HG03439 (cell line): ENCODE results near the gene FAM241B.

ENCODE experiments used
- ATAC-seq: cut with Tn5 transposase; IDR thresholded peaks from one replicate; pipeline ENCODE4 v1.9.1; 2021; ENCODE audit warnings: mild to moderate bottlenecking, moderate library complexity; ENCODE audit not compliant: unreplicated experiment

The FAM241B gene, protein sequence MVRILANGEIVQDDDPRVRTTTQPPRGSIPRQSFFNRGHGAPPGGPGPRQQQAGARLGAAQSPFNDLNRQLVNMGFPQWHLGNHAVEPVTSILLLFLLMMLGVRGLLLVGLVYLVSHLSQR

DNA sequence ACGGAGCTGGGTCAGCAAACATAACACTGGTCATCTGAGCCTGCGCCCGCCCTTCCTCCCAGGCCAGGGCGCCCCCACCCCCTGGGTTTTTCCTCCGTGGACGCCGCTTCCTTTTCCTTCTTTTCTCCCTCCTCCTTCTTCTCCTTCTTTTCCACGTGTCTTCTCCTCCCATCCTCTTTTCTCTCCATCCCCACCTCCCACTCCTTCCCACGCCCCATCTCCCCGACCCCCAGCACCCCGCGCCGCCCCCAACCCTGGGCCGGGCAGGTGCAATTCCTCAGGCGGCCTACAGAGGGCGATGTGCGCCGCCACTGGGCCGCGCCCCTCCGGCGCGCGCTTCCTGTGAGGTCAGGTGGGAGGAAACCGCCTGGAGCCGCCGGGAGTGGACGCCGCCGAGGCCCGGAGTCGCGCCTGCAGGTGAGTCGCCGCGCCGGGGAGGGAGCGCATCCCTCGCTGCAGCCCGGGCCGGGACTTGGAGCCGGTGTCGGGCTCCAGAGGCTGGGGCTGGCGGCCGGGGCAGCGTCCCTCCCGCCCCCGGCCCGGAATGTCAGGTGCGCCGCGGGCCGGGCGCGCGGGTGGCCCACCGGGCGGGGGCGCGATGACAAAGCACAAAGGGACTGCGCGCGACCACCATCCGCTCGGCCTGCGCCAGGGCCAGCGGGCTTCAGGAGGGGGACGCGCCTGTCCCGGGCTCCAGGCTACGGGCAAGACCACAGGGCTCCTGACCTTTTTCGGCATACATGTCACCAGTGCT is at the start of gene FAM241B:
Gene FAM241B, plus strand, starts transcription at position 351 of the 754 bp plus-strand sequence. CDS start 1,497 bp downstream, outside the sequence.
- no peak for ATAC-seq

DNA sequence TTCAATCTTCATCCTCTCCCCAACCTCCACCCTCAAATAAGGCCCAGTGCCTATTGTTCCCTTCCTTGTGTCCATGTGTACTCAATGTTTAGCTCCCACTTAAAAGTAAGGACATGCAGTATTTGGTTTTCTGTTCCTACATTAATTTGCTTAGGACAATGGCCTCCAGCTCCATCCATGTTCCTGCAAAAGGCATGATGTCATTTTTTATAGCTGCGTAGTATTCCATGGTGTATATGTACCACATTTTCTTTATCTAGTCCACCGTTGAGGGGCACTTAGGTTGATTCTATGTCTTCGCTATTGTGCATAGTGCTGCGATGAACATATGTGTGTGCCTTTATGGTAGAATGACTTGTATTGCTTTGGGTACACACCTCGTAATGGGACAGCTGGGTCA is 49.6 kb upstream of the FAM241B start:
- ATAC-seq: no peak

DNA sequence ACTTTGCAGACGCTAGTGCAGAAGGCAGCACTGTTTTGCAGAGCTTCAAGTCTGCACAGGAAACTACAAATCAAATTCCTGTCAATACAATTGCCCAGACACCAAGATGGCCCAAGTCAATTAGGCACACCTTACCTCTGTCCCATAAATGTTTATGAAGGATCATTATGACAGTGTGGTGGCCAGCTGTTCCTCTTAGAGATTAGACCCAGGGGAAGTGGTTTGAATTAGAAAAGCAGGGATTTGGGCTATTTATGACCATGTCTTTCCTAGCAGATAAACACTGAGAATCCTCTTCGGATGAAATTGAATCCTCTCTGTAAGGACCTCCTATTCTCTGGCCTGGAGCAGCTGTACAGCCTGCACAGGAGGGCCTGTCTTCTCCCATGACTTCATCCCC is 46.9 kb upstream of the FAM241B start:
- no peak for ATAC-seq

DNA sequence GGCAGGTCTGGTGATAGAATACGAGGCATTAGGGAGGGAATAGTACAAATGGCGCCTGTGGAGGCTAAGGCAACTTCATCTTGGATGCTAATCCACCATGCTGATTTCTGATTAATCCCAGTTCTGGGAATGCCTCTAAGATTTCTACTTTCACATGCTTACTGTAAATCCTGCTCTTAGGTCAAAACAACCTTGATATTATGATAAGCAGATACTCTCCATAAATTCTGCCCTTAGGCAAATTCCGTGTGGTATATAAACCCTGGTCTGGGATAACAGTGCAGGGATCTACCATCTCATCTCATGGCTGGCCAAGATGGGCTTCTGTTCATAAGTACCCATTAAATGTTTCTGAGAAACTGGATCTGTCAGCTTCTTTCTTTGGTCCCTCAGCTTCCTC is 45.4 kb upstream of the FAM241B start:
- ATAC-seq: no peak

DNA sequence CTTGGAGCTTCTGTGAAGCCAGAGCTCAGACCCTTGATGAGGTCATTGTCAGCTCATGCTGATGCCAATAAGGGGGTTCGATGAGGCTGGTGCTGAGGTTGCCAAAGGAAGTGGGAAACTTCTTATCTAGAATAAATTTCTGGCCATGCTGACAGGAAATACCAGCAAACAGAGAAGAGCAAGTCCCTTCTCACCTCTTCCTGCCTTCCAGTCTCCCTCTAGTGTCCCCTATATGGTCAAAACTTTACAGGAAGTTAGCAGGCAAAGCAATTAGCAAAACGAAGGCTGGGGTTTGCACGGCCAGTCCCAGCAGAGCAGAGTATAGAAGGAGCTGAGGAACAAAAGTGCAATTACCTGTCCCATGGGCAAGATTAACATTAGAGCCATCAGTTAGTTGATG is 41.7 kb upstream of the FAM241B start:
- ATAC-seq: no peak

DNA sequence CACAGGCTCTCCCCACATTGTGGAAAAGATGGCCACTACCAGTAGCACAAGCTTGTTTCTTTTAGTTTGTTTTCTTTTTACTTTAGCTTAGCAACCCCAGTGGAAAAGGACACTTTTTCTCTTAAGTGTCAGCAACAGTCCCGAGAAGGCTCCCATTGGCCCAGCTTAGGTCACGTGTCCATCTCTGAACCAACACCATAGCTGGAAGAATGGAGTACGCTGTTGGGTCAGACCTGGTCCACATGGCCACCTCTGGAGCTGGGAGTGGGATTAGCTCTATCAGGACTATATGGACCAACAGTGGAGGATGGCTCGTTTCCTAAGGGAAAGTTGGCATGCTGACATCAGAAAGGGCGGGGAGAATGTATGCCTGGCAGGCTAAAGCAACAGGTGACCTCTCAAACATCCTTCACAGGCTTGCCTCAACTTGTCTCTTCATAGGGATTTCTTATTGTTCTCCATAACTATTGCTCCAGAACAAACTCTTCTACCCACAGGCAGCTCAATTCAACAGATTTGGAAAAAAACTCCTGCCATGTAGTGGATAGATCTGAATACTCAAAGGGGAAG is 29.2 kb upstream of the FAM241B start:
- ATAC-seq: no peak

DNA sequence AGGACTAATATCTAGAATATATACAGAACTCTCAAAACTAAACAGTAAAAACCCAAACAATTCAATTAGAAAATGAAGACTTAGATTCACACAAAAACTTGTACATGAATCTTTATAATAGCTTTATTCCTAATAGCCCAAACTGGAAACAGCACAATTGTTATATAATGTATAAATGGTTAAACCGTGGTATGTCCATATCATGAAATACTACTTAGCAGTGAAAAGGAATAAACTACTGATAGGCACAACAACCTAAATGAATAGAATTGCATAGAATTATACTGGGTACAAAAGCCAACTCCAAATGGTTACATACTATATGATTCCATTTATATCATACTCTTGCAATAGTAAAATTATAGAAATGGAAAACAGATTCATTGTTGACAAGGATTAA is 21.0 kb upstream of the FAM241B start:
- ATAC-seq: no peak

DNA sequence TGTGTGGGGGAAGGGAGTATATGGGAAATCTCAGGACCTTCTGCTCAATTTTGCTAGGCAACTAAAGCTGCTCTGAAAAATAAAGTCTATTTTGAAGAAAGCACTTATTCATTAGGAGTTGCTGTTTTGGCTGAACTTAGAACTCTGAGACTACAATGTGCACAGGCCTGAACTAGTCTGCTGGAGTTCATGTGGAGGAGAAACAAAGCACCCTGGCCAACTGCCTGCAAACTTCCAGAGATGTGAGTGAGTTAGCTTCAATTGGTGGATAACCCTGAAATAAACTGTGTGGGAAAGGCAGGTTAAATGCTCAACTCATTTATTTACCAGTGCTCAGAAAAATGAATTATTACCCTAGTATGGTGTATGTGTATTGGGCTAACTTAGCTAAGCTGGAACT is 17.3 kb upstream of the FAM241B start:
- no peak for ATAC-seq

DNA sequence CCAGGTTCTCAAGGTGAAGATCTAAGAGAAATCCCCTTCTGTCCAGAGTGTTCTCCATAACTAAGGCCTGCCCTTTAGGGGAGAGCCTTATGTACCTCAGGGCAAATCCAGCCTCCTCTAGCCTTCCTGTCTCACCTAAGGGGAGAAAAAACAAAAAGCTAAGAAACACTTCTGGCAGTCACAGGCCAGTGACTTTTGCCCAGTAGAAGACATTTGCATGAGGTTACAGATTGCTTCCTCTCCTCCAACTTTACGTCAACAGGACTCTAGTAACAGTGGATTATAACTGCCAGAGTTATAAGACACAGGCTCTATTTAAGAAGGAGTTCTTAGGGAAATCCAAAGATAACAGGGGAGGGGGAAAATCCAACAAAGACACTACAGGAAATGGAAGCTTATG is 15.9 kb upstream of the FAM241B start:
- ATAC-seq: no peak

DNA sequence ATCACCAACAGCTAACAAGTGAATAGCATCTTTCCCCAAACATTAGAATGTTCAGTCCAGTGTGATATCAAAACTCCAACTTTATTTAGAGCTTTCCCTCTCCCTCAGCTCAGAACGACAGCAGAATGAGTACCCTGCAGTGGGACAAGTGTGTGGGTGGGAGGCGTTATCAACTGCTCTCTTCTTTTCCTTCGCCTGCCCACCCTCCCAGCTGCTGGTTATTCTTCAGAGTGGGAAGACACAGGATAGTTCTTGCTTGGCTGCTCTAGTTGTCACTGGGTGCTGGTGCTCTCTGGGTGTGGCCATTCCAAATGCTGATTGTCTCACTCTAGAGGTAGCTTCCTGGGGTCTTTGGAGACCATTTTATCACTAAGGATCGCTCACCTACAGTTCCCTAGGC is 13.7 kb upstream of the FAM241B start:
- ATAC-seq: no peak

DNA sequence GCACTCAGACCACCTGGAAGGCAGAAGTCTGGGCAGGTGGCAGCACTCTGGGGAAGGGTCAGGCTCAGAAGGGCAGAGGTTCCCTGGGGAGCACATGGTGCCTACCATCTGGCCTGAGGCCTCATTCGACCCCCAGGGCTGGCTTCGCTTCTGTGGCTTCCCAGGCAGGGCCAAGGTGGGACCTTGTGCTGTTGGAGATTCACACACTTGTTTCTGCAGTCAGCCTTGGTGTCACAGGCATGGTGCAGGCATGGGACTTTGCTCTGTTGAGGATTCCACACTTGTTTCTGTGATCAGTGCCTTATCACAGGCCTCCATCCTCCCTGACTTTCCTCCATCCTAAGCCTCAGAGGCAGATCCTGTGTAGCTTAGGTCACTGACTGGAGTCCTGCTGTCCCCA is 11.3 kb upstream of the FAM241B start:
- no peak for ATAC-seq

DNA sequence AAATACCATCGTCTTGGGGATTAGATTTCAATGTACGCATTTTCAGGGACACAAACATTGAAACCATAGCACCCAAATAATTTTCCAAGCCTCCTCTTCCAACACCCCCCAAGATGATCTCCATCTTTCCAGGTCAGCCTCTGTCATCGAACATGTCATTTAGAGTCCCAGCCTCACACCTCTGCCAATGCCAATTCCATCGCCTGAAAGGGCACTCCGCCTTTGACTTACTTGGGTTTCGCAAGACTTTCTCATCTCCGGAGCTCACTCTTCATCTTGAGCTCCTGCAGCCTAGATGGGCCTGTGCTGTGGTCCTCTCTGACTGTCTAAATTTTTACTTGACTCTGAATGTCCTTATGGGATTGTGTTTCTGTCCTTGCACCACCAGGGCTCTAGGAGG is 10.4 kb upstream of the FAM241B start:
- ATAC-seq: no peak

DNA sequence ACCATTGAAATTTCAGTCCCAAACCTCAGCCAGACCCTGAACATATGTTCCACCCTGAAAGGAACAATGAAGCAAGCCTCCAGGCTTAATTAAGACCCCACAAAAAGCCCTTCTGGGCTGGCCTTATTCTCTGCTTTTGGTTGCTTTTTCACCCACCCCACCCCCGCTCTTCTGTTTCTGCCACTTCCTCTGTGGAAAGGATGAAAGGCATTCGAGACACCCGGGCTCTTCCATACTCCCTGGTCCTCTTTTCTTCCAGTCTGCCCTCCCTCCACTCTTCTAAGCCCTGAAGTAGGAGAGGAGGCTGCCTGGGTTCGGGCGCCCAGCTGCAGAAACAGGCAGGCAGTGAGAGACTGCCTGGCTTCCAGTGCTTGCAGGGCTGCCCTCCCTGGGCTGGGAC is 9.4 kb upstream of the FAM241B start:
- no peak for ATAC-seq

DNA sequence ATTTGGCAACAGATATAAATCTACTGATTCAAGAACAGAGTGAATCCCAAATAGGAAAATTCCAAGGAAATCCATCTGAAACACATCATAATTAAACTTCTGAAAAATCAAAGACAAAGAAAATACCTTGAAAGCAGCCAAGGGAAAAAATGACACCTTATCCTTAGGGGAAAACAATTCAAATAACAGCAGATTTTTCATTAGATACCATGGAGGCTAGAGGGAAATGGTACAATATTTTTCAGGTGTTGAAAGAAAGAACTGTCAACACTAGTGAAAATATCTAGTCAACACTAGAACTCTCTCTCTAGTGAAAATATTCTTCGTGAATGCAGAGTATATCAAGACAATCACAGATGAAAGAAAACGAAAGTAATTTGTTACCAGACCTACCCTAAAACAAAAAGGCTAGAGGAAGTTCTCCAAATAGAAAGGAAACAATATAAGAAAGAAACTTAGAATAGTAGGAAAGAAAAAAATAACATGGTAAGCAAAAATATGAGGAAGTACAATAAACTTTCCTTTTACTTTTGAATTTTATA is 5.7 kb upstream of the FAM241B start:
- no peak for ATAC-seq

DNA sequence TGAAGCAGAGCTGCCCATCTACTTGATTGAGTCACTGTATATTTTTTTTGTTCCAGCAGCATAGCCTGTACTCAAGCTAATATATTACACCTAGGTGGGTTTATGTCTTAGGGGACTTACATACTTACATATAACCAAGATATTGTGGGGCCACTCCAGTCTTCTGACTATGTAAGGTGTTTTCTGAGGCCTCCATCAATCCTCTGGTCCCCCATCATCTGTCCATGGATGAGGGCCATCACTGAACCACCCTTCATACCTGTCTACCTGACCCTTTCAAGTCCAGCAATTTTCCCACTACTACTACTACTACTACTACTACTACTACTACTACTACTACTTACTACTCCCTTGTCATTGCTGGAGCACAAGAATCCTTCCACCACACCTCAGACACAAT is 3.2 kb upstream of the FAM241B start:
- ATAC-seq: no peak

DNA sequence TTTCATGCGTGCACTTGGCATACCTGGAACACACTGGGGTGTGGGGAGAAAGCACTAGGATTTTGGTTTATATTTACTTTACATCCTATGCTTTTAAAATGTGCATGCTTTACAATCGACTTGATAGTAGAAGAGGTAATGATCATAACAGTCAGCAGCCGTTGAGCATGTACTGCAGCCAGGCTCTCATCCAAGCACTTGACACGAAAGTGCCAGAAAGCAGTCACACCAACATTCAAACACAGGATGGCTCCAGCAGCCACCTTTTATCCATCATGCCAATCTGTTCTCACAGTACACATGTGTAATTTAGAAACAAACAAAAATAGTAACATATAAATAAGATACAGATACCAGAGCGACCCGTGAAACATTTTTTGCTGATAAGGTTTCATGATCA is 1.2 kb upstream of the FAM241B start:
- ATAC-seq: no peak

DNA sequence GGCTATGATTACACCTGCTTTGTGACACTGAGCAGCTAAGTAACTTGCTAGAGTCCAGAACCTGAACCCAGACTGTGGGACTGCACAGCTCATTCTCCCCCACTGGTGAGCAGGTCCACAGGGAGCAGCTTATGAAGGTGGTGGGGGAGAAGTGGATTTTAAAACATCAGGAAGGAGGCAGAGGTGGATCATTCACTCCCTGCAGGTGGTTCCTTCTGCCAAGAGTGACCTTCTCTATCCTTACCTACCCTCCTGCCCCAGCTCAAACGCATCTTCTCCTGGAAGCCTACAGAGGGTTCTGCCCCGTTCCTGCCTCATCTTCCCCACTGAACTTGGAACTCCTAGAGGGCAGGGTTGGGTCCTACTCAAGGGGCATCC is 539 bp upstream of the FAM241B start:
- ATAC-seq: no peak

DNA sequence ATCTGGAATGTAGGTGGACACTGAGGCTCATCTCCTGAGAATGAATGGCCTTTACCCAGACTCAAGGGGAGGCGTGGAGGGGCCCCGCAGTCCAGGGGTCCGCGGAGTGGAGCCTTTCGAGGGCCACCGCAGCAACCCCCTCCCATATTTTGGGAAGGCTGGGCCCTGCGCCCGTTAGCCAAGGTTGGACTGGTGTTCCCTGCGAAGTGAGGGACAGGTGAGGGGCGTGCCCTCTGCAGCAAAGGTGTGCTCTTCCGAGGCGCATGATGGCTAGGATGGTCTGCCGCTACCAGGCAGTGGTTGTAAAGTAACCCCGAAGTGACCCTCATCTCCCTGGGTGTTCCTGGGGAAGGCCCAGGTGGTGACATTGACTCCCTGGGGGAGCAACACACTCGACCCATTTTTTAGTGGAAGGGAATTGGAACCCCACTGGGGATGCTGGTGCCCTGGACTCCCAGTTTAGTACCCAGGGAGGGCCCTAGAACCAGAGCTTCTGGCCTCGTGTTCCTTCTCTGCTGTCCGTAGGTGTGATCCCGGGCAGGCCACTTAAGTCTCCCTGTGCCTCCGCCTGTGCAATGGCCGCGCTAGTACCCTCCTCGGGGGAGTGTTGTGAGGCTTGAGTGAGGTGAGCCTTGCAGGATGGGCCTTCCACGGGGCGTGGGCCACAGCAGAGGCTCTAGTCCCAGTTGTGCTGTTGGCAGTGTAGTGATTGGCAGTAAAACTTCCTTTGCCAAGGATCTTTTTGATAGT is 779 bp downstream of the FAM241B start:
- no peak for ATAC-seq

DNA sequence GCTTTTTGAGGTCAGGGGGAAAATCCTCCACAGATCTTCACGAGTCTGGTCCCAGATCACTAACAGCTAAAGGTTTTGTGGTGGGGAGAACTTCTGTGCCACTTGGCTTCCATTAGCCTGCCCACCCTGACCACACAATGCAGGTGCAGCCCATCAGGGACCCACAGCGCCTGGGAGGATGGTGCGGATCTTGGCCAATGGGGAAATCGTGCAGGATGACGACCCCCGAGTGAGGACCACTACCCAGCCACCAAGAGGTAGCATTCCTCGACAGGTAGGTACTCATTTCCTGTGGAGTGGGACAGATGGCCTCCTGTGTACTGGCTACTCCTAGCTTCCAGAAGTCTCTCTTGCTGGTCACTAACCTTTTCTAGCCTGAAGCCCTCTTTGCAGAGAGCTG is 1.5 kb downstream of the FAM241B start:
- no peak for ATAC-seq

DNA sequence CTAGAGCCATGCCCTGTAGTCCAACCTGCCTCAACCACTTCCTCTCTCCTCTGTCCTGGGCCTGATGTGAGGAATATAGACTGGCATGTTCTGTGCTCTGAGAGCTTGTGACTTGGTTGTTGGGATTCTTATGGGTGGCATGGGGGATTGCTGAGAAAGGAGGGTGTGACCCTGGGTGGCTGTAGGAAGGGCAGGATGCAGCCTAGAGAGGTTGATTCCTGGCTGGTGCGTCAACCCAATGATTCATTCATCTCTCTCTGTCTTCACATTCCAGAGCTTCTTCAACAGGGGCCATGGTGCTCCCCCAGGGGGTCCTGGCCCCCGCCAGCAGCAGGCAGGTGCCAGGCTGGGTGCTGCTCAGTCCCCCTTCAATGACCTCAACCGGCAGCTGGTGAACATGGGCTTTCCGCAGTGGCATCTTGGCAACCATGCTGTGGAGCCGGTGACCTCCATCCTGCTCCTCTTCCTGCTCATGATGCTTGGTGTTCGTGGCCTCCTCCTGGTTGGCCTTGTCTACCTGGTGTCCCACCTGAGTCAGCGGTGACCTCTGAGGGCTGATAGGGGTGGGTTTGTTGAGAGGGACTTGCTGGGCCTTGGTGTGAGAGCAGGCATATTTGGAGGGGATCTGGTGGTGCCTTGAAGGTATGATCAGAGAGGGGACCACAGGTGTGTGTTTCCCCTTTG is 2.6 kb downstream of the FAM241B start:
- no peak for ATAC-seq
